ENCODE measurements around the gene RFX2.

- TF ChIP-seq POLR2AphosphoS5 (IDR thresholded peaks at IDR 0.05; ENCODE audit: low read depth) (no peak), REST (IDR thresholded peaks at IDR 0.05; ENCODE audit: insufficient replicate concordance, low read depth) (no peak), CTCF (IDR thresholded peaks at IDR 0.05; ENCODE audit: insufficient read depth, low read length) (no peak), GABPA (IDR thresholded peaks at IDR 0.05; ENCODE audit: low read depth) (no peak), SPI1 (IDR thresholded peaks at IDR 0.05; ENCODE audit: borderline replicate concordance, low read depth) (no peak)
These were observed 154.7 kb downstream of the RFX2 start for GRCh38 chr19:5955636-5955935.
